Measurements from ENCODE around the gene GTF2H1.
"Not testable (repeated sequence)": the region's sequence is repeated elsewhere in the genome, so short reads cannot be mapped to it uniquely, and the experiment has no call there.

The GTF2H1 gene

GRCh38 chr11:18320617-18321016 is 1.8 kb upstream of the GTF2H1 start:
- DNase-seq: no peak

GRCh38 chr11:18321578-18321968 is 794 bp upstream of the GTF2H1 start:
- no peak for DNase-seq

- no peak for DNase-seq
Measured at GRCh38 chr11:18322818-18323570, 627 bp downstream of the GTF2H1 start.

DNA sequence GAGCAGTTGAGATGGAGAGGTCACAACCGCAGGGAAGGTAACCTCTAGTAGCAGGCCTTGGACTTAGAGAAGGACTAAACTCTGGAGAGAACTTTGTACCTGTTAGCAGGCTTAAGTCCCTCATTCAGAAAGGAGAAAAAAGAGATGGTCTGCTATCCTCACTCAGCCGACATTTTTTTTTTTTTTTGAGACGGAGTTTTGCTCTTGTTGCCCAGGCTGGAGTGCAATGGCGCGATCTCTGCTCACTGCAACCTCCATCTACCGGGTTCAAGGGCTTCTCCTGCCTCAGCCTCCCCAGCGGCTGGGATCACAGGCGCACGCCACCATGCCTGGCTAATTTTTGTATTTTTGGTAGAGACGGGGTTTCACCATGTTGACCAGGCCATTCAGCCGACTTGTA is 1.5 kb downstream of the GTF2H1 start:
- DNase-seq: not testable (repeated sequence)

DNA sequence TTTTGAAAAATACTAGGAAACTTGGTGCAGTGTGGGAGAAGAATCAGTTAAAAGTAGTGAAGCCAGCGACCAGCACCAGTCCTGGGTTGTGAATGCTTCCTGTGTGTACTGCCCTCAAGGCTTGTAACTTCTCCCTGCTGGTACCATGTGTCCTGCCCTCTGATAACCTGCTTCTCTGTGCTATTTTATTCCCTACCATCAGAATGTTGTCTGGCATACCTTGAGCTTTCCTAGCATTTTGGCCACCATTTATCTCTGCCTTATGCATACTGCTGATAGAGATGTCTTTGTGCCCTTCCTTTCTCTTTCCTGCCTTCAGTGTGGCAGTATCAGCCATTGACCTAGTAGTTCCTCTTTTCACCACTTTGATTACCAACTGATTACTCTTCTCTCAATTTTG is 2.0 kb downstream of the GTF2H1 start:
- no peak for DNase-seq

DNA sequence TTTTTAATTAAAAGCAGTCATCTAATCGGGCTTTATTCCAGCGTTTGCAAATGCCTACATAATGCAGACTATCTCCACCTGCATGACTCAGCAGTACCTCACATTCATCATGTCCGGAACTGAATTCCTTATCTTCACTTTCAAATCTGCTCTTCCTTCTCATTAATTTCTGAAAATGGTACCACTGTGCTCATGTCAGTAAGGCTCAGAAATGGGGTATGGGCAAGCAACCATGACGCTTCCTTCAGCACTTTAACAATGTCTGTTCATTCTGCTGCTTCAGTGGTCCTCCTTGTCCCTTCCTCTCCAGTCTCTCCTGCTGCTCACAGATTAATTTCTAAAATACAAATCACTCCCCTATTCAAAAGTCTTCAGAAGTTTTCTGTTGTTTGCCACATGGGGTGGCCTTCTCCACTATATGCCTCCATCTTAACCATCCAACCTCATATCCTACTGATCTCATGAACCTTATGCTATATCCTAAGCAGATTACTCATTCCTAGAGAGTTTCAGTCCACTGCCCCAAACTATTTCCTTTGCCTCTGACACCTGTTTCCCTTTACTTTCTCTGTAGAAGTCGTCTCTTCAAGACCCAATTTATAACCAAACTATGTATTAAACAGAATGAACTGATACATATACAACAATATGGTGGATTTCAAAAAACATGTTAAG is 7.0 kb downstream of the GTF2H1 start:
- no peak for DNase-seq

DNA sequence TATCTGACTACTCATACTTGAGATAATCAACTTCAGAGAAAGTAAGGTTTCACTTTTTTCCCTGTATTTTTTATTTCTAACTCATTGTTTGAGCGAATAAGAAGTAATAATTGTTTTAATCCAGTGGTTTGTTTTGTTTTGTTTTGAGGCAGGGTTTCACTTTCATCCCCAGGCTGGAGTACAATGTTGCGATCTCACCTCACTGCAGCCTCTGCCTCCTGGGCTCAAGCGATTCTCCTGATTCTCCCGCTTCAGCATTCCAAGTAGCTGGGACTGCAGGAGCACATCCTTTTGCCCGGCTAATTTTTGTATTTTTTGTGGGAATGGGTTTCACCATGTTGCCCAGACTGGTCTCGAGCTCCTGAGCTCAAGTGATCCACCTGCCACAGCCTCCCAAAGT is 8.6 kb downstream of the GTF2H1 start:
- DNase-seq: no peak

DNA sequence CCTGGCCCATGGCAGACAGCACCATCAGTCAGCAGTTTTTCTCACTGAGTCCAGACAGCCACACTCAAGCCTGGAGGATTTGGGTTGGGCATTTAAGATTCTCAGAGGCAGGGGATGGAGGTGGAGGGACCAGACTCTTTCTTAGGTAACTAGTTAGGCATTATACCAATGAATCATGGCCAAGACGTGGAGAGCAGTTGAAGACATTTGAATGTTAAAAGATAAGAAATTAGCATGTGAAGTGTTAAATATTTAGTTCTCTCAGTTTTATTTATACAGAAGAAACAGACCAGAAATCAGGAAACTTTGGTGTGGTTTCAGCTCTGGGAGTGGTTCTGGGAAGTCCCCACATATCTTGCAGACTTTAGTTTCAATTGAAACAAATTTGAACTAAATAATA is 9.9 kb downstream of the GTF2H1 start:
- DNase-seq: no peak

DNA sequence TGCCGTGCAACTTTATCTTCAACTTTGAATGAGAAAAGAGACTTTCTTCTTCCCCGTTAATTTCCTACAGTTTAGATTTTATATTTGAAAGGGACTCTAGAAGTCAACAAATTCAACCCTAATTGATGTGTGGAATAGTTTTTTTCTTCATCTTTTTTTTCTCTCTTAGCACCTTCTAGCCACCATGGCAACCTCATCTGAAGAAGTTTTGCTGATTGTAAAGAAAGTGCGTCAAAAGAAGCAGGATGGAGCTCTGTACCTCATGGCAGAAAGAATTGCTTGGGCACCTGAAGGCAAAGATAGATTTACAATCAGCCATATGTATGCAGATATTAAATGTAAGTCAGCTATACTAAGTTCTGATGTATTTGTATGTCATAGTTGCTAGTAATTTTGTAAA is 10.5 kb downstream of the GTF2H1 start:
- DNase-seq: no peak

DNA sequence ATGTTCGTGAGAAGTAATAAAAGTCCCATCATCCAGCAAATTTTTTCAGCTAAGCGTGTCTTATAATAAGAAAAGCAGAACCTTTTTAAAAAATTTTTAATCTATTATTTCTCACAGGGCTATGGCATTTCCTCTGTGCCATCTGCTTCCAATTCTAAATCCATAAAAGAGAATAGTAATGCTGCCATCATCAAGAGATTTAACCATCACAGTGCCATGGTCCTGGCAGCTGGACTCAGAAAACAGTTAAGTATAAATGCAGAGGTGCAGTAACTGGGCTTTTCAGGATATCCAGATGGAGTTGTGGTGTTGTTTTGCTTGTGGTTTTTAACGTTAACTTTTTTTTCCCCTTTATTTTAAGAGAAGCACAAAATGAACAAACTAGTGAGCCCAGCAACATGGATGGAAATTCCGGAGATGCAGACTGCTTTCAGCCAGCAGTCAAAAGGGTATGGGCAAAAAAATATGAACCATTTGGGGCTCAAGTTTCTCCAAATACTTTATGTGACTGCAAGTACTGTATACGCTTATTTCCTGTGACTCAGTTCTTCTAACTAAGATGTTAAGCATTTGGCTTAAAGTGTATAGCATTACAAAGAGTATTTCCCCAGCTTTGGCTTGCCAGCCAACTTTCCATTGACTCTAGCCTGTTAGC is 25.2 kb downstream of the GTF2H1 start:
- no peak for DNase-seq

- no peak for DNase-seq
Measured at GRCh38 chr11:18352581-18352980, 30.2 kb downstream of the GTF2H1 start.

GRCh38 chr11:18358646-18359045 is 36.3 kb downstream of the GTF2H1 start:
- no peak for DNase-seq

DNA sequence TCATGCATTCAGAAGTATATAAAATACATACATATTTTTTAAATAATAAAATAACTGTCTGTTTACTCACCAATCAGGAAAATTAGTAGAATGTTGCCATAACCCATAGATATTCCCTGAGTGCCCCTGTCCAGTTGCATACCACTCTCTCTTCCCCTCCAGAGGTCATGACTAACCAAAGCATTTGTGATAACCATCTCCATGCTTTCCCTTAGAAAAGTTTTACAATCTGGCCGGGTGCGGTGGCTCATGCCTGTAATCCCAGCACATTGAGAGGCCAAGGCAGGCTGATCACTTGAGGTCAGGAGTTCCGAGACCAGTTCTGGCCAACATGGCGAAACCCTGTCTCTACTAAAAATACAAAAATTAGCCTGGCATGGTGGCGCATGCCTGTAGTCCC is 38.8 kb downstream of the GTF2H1 start:
- DNase-seq: no peak

DNA sequence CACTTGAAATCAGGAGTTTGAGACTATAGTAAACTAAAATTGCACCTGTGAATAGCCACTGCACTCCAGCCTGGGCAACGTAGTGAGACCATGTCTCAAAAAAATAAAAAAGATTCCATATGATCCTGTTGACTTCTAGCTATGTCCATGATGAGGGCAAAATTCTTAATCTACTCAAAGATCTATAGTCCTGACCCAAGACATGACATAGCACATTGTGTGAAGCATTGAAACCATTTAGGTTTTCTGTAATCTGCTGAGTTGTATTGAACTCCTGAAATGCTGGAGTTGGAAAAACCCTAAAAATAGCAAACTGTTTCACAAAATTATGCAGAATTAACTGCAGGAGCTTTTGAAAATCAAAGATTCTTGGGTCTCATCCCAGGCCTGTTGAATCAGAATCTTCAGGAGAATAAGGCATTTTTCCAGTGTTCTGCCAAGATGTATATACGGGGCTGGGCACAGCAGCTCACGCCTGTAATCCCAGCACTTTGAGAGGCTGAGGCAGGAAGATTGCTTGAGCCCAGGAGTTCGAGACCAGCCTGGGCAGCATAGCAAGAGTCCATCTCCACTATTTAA is 42.2 kb downstream of the GTF2H1 start:
- DNase-seq: no peak

DNA sequence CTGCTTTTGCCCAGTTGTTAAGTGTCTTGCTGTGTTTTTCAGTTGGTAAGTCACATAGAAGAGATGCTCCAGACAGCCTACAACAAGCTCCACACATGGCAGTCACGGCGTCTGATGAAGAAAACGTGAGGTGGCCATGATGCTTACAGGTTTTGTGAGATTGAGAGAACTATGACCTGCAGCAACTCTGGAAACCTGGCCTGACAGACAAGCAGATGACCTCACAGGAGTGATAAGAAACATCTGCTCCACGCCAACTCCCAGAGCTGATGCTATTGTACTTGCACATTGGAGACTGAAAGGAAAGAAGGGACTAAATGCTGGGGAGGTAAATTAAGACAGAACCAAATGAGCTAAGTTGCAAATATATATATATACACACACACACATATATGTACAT is 43.4 kb downstream of the GTF2H1 start:
- DNase-seq: no peak

- no peak for DNase-seq
Measured at GRCh38 chr11:18366286-18366685, 43.9 kb downstream of the GTF2H1 start.

- DNase-seq: no peak
Measured at GRCh38 chr11:18367431-18367830, 45.1 kb downstream of the GTF2H1 start.

DNA sequence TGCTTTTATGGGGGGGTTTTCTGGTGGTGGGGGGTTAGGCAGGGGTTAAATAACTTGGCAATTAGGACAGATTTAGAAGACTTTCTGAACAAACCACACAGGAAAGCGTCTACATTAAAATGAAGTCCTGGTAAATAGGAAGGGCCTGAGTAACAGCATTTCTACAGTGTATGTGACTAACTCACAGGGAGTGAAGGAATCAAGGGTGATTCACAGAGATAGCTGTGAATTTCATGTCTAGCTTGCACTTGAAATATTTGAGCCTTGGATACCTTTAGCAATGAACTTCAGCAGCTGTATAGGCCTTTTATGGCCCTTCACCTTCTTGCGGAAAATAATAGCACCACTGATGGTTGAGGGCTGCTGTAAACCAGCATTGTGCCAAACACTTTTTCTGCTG is 45.9 kb downstream of the GTF2H1 start:
- DNase-seq: no peak

GRCh38 chr11:18369398-18369797 is 47.0 kb downstream of the GTF2H1 start:
- DNase-seq: no peak

DNA sequence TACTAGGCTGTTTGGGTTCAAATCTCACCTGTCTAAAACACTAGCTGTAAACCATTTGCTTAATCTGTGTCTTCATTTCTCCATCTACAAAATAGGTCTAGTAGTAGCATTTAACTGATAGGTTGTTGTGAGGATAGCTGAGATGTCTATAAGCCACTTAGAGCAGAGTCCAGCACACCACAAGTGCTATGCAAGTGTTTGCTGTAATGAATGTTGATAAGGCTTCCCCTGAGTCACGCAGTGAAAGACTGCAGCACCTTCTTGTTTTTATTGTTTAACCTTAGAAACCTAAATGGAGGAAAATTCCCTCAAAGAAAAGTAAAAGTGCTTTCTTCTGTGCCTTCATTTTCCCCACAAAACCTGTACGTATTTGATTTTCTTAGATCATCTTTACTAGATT is 48.9 kb downstream of the GTF2H1 start:
- DNase-seq: no peak

DNA sequence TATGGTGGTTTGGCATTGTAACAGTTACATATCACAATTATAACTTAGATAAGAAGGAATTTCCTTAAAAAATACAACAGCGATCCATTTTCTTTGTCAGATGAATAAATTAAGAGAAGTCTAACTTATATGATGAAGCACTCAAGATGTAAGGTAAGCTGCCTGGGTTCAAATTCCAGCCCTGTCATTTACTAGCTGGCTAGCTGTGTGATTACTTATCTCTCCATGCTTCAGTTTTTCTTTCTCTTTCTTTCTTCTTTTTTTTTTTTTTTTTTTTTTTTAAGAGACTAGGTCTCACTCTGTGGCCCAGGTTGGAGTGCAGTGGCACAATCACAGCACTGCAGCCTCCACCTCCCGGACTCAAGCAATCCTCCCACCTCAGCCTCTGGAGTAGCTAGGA is 49.8 kb downstream of the GTF2H1 start:
- no peak for DNase-seq

GRCh38 chr11:18374956-18375355 is 52.6 kb downstream of the GTF2H1 start:
- no peak for DNase-seq

GRCh38 chr11:18375941-18376340 is 53.6 kb downstream of the GTF2H1 start:
- no peak for DNase-seq

GRCh38 chr11:18379201-18379600 is 56.8 kb downstream of the GTF2H1 start:
- DNase-seq: no peak
